Natural killer cell (primary cell): ENCODE measurements around the gene SHOC2. TPM values are rescaled to one million over a fixed set of nuclear protein-coding genes. Genes with fewer than 3 reads are reported as not detected.

ENCODE experiments used
- ATAC-seq, 3 donors: fragments of 150-1000 bp in 2 of 3; fragments of 200-7000 bp in 1 of 3; cut with Tn5 transposase; 1 replicate in 1 of 3; 2 replicates in 2 of 3; pipeline ENCODE4 v1.10.0; 2021; ENCODE audit warnings: mild to moderate bottlenecking in 2 of 3, moderate library complexity in 2 of 3
- DNase-seq, 2 donors: peaks; one replicate each; pipeline versions ENCODE4 v3.0.0 to v3.0.0-alpha.2; 2013 to 2021; ENCODE audit warnings: mixed read lengths in 1 of 2
- H3K27ac ChIP-seq: one replicate; pipeline ENCODE4 v1.5.1; 2013; ENCODE audit warnings: mild to moderate bottlenecking, low read length
- H3K27me3 ChIP-seq: one replicate; pipeline ENCODE4 v1.6.1; 2013; ENCODE audit warnings: low read length; ENCODE audit not compliant: control insufficient read depth, insufficient read depth
- H3K36me3 ChIP-seq: one replicate; pipeline ENCODE4 v1.6.1; 2013; ENCODE audit warnings: low read length; ENCODE audit not compliant: control insufficient read depth, insufficient read depth
- H3K4me1 ChIP-seq: one replicate; pipeline ENCODE4 v1.6.1; 2013; ENCODE audit warnings: low read length; ENCODE audit not compliant: control insufficient read depth, insufficient read depth
- H3K4me3 ChIP-seq: one replicate; pipeline ENCODE4 v1.5.1; 2013; ENCODE audit warnings: low read length
- H3K9me3 ChIP-seq: one replicate; pipeline ENCODE4 v1.6.1; 2013; ENCODE audit warnings: low read length; ENCODE audit not compliant: control insufficient read depth, insufficient read depth
- H3K27ac Mint-ChIP-seq, 2 donors: one replicate each; pipeline ENCODE4 v1.8.0; 2022; ENCODE audit warnings: mild to moderate bottlenecking in 2 of 2, mixed read lengths in 2 of 2, moderate library complexity in 1 of 2
- H3K27me3 Mint-ChIP-seq, 2 donors: one replicate each; pipeline ENCODE4 v1.8.0; 2022; ENCODE audit warnings: low read depth in 2 of 2, mixed read lengths in 2 of 2
- H3K36me3 Mint-ChIP-seq: one replicate; pipeline ENCODE4 v1.8.0; 2022; ENCODE audit warnings: mixed read lengths
- H3K4me1 Mint-ChIP-seq, 2 donors: one replicate each; pipeline ENCODE4 v1.8.0; 2022; ENCODE audit warnings: mixed read lengths in 2 of 2
- H3K4me3 Mint-ChIP-seq: one replicate; pipeline ENCODE4 v1.8.0; 2022; ENCODE audit warnings: mild to moderate bottlenecking, moderate library complexity, mixed read lengths
- H3K9me3 Mint-ChIP-seq, 2 donors: one replicate each; pipeline ENCODE4 v1.8.0; 2022; ENCODE audit warnings: mixed read lengths in 2 of 2
- CTCF ChIP-seq: fragments of 200-600 bp; IDR thresholded peaks from one replicate; pipeline ENCODE4 v1.8.0; 2022; ENCODE audit warnings: antibody characterized with exemption
- WGBS: methylation state at CpG from one replicate; pipeline ENCODE4 v1.1.7; 2013; ENCODE audit warnings: missing lambda C conversion rate; ENCODE audit not compliant: insufficient coverage; 5-methylcytosine and 5-hydroxymethylcytosine counted together
- intact Hi-C: fragments of 100-400 bp; cut with micrococcal nuclease; formaldehyde crosslinking; loops from one replicate; pipeline ENCODE4 v1.14.2; 2022
- total RNA-seq, 4 donors: library from RNA; stranded (reverse); fragments of 120-200 nt in 1 of 4; gene quantifications; one replicate each; pipeline versions ENCODE4 v1.2.3 to v1.2.4, GENCODE V29; 2013 to 2022

Gene SHOC2
- total RNA-seq, 3 donors from 2014 or later (not counting 1 experiment from before 2014, with no cell fraction given) = 81.8 to 87.6 (median 85.7) TPM

GRCh38 chr10:110992006-110992800, 72.8 kb downstream of the SHOC2 start:
- DNase-seq (peak in 1 of 2 donors; percentile 7), ATAC-seq (no peak)
- H3K27ac ChIP-seq = no peak overlapping the region
- no peaks in the 10 kb centered on the region for H3K9me3 Mint-ChIP-seq
- intact Hi-C loops = no loop called here
- peak overlapping the region; percentile 65 for H3K4me3 Mint-ChIP-seq
- no peaks in the 10 kb centered on the region for H3K4me1 ChIP-seq
- no peak overlapping the region for H3K4me3 ChIP-seq
- H3K27me3 Mint-ChIP-seq = no peaks in the 10 kb centered on the region
- no peaks in the 10 kb centered on the region for H3K27me3 ChIP-seq
- H3K9me3 ChIP-seq = no peaks in the 10 kb centered on the region
- TF ChIP-seq CTCF = no peak
- 100% methylated on average over 1 of the region's 3 CpGs for WGBS
- H3K27ac Mint-ChIP-seq = peak overlapping the region; percentile 65 to 67
- H3K4me1 Mint-ChIP-seq = peaks cover 32 to 35% of the 10 kb centered on the region in 2 donors
- H3K36me3 ChIP-seq = no peaks in the 10 kb centered on the region
- H3K36me3 Mint-ChIP-seq = no peaks in the 10 kb centered on the region

- Histone ChIP-seq H3K9me3 (no peaks in the 10 kb centered on the region), H3K27me3 (no peaks in the 10 kb centered on the region), H3K27ac (no peak overlapping the region), H3K4me1 (no peaks in the 10 kb centered on the region), H3K36me3 (no peaks in the 10 kb centered on the region), H3K4me3 (no peak overlapping the region)
- no peak for TF ChIP-seq CTCF
- Mint-ChIP-seq H3K36me3 (no peaks in the 10 kb centered on the region), H3K27me3 (no peaks in the 10 kb centered on the region), H3K4me3 (peak overlapping the region; percentile 65), H3K4me1 (peaks cover 32 to 36% of the 10 kb centered on the region in 2 donors), H3K27ac (peak overlapping the region; percentile 65 to 67), H3K9me3 (no peaks in the 10 kb centered on the region)
- DNase-seq (peak in 1 of 2 donors; percentile 65), ATAC-seq (peak; percentile 77 to 98 (median 94))
- WGBS = 20% methylated on average over 3 of the region's 4 CpGs
- intact Hi-C loops = loop anchor here (1.0 kb wide), 1 partner anchor 74 kb away; the partner anchor contains the start of genes BBIP1 and SHOC2
Measured at GRCh38 chr10:110993024-110993693, 73.8 kb downstream of the SHOC2 start.

DNA sequence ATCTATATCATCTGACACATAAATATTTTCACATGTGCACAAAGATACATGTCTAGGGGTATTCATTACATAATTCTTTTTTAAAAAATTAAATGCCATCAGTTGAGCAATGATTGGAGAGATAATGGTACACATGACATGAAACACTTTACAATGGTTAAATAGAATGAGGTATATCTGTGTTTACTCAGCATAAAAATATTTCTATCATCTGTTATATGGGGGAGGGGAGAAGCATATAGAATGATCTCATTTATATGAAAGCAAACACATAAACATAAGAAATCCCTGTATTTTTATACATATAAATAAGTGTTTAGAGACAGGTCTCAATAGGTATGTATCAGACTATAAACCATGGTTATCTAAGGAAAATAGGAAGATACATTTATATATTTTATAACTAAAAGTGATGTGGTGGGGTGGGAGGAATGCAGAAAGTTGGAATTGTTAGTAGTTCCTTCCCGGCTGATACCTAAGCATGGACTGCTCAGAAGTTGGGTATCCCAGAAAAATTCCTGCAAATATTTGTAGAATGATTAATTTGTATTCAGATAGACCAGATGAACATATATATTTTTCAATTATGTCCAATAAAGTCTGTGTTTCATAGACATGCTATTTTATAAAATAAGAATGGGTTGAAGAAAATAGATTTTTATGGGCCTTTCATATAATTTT, 75.1 kb downstream of the SHOC2 start:
- TF ChIP-seq CTCF = no peak
- H3K4me1 Mint-ChIP-seq = peaks cover 33 to 40% of the 10 kb centered on the region in 2 donors

More for the DNA sequence above, 75.1 kb downstream of the SHOC2 start:
- no peaks in the 10 kb centered on the region for H3K9me3 ChIP-seq
- no peak for DNase-seq
- no peaks in the 10 kb centered on the region for H3K4me1 ChIP-seq
- Mint-ChIP-seq H3K9me3 (no peaks in the 10 kb centered on the region), H3K27ac (no peak overlapping the region), H3K27me3 (no peaks in the 10 kb centered on the region), H3K4me3 (no peak overlapping the region), H3K36me3 (no peaks in the 10 kb centered on the region)
- H3K4me3 ChIP-seq = no peak overlapping the region
- no peak for ATAC-seq
- WGBS = 93% methylated on average over 1 of the region's 1 CpG
- peaks cover 5% of the 10 kb centered on the region for H3K36me3 ChIP-seq
- no peaks in the 10 kb centered on the region for H3K27me3 ChIP-seq
- no peak overlapping the region for H3K27ac ChIP-seq
- intact Hi-C loops = no loop called here
